ENCODE data around the gene PIK3C2A. TPM values are rescaled to one million over a fixed set of nuclear protein-coding genes. Genes with fewer than 3 reads are reported as not detected.

Gene PIK3C2A
- total and polyA plus RNA-seq, 7 donors, result 6.0 to 72.6 (median 52.9) TPM

Other genes starting within 250 kb of the PIK3C2A start
- 10 to 100 TPM in 1 of 4 donors, 1 to 10 TPM in 3; 2.9 to 10.2 (median 4.2) TPM for gene PLEKHA7, start 193.6 kb downstream of the PIK3C2A start, total RNA-seq
- gene PLEKHA7, start 193.6 kb downstream of the PIK3C2A start, polyA plus RNA-seq, result 10 to 100 TPM; 28.2 to 45.3 (median 41.3) TPM
- 1,000 to 10,000 TPM; 1,670 to 3,514 (median 2,481) TPM for gene RPS13, start 130.3 kb downstream of the PIK3C2A start, total RNA-seq
- 1,000 to 10,000 TPM; 2,265 to 3,429 (median 2,376) TPM for gene RPS13, start 130.3 kb downstream of the PIK3C2A start, polyA plus RNA-seq
- gene NUCB2, start 68.8 kb upstream of the PIK3C2A start, total RNA-seq, result 10 to 100 TPM; 38.3 to 45.1 (median 39.4) TPM
- gene NUCB2, start 68.8 kb upstream of the PIK3C2A start, polyA plus RNA-seq, result 10 to 100 TPM; 19.8 to 68.3 (median 24.0) TPM
- gene NCR3LG1, start 143.8 kb upstream of the PIK3C2A start, total RNA-seq, result 1 to 10 TPM; 1.4 to 2.9 (median 2.1) TPM
- gene NCR3LG1, start 143.8 kb upstream of the PIK3C2A start, polyA plus RNA-seq, result 1 to 10 TPM in 1 of 3 donors, under 1 TPM in 1, not detected in 1; 0.69 to 4.6 TPM
- under 1 TPM; 0.16 to 0.71 (median 0.34) TPM for gene KCNJ11, start 180.7 kb upstream of the PIK3C2A start, total RNA-seq
- 1 to 10 TPM in 1 of 3 donors, under 1 TPM in 2; 0.60 to 1.6 (median 0.92) TPM for gene KCNJ11, start 180.7 kb upstream of the PIK3C2A start, polyA plus RNA-seq

Measured in sigmoid colon (tissue), 7 donors.